ENCODE measurements around the gene MBD2. TPM values are rescaled to one million over a fixed set of nuclear protein-coding genes. Genes with fewer than 3 reads are reported as not detected.

MBD2 gene
- total RNA-seq, 1 donor from 2014 or later: 27.7 TPM

GRCh38 chr18:54112356-54112755 lies 112.1 kb downstream of the MBD2 start:
- Mint-ChIP-seq H3K9me3 (ENCODE audit: unreplicated experiment) (no peaks in the 10 kb centered on the region), H3K36me3 (ENCODE audit: low read depth, unreplicated experiment) (no peaks in the 10 kb centered on the region), H3K27me3 (ENCODE audit: unreplicated experiment) (no peaks in the 10 kb centered on the region), H3K27ac (ENCODE audit: unreplicated experiment) (no peak overlapping the region), H3K4me3 (ENCODE audit: unreplicated experiment) (no peak overlapping the region), H3K4me1 (ENCODE audit: unreplicated experiment) (no peaks in the 10 kb centered on the region)
- no peak for TF ChIP-seq CTCF (IDR thresholded peaks at IDR 0.05; ENCODE audit: unreplicated experiment)
- no peak for DNase-seq (ENCODE audit: low spot score)

GRCh38 chr18:54109131-54109683 lies 115.3 kb downstream of the MBD2 start:
- Mint-ChIP-seq H3K27ac (ENCODE audit: unreplicated experiment) (no peak overlapping the region), H3K4me1 (ENCODE audit: unreplicated experiment) (no peaks in the 10 kb centered on the region), H3K4me3 (ENCODE audit: unreplicated experiment) (no peak overlapping the region), H3K9me3 (ENCODE audit: unreplicated experiment) (no peaks in the 10 kb centered on the region), H3K36me3 (ENCODE audit: low read depth, unreplicated experiment) (no peaks in the 10 kb centered on the region), H3K27me3 (ENCODE audit: unreplicated experiment) (no peaks in the 10 kb centered on the region)
- DNase-seq (ENCODE audit: low spot score): no peak
- TF ChIP-seq CTCF (IDR thresholded peaks at IDR 0.05; ENCODE audit: unreplicated experiment): no peak

- no peak overlapping the region for H3K27ac Mint-ChIP-seq (ENCODE audit: unreplicated experiment)
- H3K4me1 Mint-ChIP-seq (ENCODE audit: unreplicated experiment): no peaks in the 10 kb centered on the region
- no peaks in the 10 kb centered on the region for H3K36me3 Mint-ChIP-seq (ENCODE audit: low read depth, unreplicated experiment)
- no peak for TF ChIP-seq CTCF (IDR thresholded peaks at IDR 0.05; ENCODE audit: unreplicated experiment)
- H3K4me3 Mint-ChIP-seq (ENCODE audit: unreplicated experiment): no peak overlapping the region
- no peaks in the 10 kb centered on the region for H3K27me3 Mint-ChIP-seq (ENCODE audit: unreplicated experiment)
- DNase-seq (ENCODE audit: low spot score): no peak
- H3K9me3 Mint-ChIP-seq (ENCODE audit: unreplicated experiment): no peaks in the 10 kb centered on the region
These were observed 122.3 kb downstream of the MBD2 start for GRCh38 chr18:54102123-54102522.

Other genes starting within 250 kb of the MBD2 start
- 29.0 TPM for gene POLI, start 44.8 kb upstream of the MBD2 start, total RNA-seq (ENCODE audit: unreplicated experiment)
- gene STARD6, start 133.2 kb upstream of the MBD2 start, total RNA-seq (ENCODE audit: unreplicated experiment): 0.54 TPM
- gene C18orf54, start 133.2 kb upstream of the MBD2 start, total RNA-seq (ENCODE audit: unreplicated experiment): 19.2 TPM